G401.6 (cell line): Measurements from ENCODE around the gene MDN1.
"Not testable (repeated sequence)": the region's sequence is repeated elsewhere in the genome, so short reads cannot be mapped to it uniquely, and the experiment has no call there.

Experiments used
- FAIRE-seq: peaks from 2 replicates; lab custom pipeline; 2012; peaks lifted over from hg19 to GRCh38; lab: Jason Lieb, UNC

Gene MDN1

DNA sequence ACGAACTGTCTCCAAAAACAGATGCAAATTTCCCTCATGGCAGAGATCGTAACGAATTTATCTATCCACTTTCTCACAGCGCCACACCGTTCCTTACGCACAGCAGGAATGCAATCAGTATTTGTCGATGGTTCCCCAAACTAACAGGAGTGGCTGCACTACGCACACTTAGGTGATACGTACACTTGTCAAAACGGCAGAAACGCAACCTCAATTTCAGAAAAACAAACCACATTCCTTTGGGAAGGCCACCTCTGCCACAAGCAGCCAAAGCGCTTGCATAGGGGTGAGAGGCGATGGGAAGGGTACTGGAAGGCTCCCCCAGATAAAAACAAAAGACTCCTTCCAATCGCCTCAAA, 638 bp downstream of the MDN1 start:
- no peak for FAIRE-seq

DNA sequence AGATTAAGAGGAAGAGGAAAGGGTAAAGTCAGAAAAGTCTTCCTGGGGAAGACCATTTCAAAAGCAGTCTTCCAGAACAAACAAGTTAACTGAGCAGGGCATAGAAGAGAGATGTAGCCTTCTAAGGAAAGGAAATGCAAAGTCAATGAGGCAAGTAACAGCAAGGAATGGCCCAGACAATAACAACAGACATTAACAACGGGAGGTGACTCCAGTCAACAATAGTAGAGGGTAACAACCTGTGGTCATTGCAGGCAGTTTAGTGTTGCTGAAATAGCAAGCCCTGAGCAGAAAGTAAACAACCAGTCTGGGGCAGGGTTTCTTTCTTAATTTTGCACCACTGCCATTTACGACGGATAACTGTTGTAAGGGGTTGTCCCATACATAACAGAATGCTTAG, 2.1 kb downstream of the MDN1 start:
- FAIRE-seq, result no peak

DNA sequence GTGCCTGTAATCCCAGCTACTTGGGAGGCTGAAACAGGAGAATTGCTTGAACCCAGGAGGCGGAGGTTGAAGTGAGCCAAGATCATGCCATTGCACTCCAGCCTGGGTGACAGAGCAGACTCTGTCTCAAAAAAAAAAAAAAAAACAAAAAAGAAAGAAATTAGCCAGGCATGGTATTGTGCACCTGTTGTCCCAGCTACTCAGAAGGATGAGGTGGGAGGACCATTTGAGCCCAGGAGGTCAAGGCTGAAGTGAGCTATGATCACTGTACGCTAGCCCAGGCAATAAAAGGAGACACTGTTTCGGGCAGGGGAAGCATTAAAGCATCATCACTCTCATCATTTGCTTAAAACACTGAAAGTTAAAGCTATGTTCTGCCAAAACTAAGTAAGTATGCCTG, 6.2 kb downstream of the MDN1 start:
- not testable (repeated sequence) for FAIRE-seq

DNA sequence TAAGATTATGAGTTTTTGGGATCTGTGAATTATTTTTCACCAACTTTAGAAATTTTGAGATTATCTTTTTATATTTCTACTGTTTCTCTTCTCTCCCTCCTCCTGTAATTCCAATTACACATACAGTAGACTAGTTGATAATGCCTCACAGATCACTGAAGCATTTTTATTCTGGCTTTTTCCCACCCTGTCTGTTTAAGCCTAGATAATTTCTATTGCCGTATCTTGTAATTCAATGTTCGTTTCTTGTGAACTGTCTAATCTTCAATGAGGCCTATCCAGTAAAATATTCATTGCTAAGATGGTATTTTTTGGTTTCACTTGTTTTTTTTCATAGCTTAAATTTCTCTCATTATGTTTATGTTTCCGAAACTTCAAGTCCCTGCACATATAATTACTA, 12.0 kb downstream of the MDN1 start:
- no peak for FAIRE-seq

DNA sequence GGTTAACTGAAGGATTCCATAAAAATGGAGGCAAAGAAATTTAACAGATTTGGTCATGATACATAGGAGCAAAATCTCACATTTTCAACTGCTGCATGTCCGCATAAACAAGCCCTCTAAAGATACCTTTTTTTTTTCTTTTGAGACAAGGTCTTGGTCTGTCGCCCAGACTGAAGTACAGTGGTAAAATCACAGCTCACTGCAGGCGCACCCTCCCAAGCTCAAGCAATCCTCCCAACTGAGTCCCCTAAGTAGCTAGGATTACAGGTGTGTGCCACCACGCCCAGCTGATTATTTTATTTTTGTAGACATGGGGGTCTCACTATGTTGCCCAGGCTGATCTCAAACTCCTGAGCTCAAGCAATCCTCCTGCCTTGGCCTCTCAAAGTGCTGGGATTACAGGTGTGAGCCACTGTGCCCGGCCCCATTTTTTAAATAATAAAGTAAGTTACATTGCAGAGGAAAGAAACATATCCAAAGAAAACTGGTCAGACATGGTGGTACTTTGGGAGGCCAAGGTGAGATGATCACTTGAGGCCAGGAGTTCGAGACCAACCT, 13.7 kb downstream of the MDN1 start:
- no peak for FAIRE-seq

DNA sequence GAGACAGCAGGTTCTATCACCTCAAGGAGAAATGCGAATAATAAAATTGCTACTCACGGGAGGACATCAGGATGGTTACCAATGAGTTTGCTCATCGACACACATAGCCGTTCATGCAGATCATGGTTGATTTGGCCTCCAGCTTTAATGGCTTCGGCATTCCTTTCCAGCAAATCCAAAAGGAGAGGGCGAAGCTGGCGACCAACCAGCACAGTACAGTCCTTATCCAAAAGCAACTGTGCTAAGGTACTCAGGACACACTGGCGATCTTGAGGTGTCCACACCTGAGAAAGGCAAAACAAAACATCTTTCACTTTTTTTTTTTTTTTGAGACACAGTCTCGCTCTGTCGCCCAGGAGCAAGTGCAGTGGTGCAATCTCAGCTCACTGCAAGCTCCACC, 16.3 kb downstream of the MDN1 start:
- no peak for FAIRE-seq

DNA sequence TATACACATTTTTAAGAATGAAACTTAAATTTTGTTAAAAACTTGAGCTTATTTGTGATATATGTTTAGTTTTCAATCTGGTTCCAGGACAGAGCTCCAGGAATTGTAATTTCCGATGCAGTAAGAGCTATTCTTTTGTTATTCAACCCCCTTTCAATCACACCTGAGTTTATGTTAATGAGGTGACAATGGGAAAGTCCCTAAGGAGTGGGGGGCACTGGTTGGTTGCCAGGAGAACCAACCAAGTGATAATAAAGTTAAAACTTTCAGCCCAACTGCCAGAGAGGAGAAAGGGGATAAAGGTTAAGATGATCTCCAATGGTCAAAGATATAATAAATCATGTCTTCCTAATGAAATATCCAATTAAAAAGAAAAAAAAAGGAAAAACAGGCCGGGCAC, 19.8 kb downstream of the MDN1 start:
- FAIRE-seq, result no peak

DNA sequence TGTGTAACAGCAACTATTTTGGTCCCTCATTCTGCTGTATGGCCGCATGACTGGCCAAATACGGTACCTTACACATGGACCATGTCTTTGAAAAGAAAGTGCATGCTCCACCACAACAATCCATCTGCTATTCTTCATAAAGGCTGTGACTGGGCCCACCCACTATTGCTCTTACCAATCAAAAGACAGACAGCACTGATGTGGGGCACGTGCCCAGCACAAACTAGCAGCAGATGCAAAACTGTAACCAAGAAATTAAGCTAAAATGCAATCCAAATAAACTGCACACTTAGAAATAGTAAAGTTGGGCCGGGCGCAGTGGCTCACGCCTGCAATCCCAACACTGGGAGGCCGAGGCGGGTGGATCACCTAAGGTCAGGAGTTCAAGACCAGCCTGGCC, 20.5 kb downstream of the MDN1 start:
- FAIRE-seq, result no peak

DNA sequence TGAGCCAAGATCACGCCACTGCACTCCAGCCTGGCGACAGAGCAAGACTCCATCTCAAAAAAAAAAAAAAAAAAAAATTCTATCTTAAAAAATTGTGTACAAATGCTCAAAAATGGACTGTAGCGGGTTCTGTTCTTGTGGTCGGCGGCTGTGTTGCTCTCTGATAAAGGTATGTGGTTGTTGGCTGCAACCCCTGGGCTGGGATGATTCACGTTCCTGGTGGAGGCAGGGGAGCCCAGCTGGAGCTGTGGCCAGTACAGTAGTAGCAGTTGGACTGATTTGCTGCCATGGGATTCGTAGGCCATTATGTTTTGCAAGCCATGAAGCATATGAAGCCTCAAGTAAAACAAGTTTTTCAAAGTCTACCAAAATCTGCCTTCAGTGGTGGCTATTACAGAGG, 22.3 kb downstream of the MDN1 start:
- FAIRE-seq, result no peak

DNA sequence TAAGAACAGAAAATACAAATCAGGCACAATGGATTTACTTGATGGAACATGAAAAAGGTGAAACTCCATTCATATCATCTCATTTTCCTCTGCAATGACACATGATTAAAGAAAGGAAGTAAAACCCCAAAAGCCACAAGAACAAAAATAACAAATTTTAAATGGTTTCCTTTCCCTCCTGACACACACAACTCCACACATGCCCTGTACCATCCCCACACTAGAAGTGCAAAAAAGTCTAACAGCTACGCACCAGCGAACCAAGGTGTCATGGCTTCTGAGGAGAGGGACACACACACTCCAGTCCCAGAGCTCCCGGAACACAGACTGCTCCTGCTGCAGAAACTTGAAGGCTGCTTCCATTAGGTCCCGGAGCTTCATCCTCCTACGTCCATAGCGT, 25.3 kb downstream of the MDN1 start:
- no peak for FAIRE-seq

DNA sequence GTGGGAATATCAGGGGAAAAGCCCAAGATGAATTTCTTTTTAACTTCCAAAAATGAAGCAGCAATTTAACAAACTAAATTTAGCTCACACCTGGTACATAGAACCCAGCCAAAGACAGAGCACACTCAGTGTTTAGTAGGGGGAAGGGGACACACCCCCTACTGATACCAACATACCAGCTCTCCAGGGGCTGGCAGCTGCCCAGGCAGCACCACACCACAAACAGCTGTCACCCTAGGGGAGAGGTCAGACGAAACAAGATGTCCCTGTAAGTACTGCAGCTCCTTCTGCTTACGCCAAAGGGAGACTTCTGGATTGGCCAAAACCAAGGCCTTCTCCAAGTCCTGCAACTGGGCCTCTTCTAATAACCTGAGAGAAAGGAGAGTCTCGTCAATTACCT, 26.0 kb downstream of the MDN1 start:
- no peak for FAIRE-seq

DNA sequence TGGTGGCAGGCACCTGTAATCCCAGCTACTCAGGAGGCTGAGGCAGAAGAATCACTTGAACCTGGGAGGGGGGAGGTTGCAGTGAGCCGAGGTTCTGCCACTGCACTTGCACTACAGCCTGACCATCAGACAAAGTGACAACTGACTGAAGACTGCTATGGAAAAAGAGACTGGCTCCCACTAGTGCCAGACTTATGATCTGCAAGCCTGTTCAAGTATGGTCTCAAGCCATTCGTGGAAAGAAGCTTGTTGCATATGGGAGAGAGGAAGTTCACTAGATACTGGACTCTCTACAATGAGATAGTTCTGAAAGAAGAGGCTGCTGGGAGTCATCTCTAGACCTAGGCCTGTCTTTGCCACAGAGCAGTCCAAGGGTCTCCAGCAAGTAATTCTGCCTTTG, 26.7 kb downstream of the MDN1 start:
- peak; percentile 57 for FAIRE-seq

DNA sequence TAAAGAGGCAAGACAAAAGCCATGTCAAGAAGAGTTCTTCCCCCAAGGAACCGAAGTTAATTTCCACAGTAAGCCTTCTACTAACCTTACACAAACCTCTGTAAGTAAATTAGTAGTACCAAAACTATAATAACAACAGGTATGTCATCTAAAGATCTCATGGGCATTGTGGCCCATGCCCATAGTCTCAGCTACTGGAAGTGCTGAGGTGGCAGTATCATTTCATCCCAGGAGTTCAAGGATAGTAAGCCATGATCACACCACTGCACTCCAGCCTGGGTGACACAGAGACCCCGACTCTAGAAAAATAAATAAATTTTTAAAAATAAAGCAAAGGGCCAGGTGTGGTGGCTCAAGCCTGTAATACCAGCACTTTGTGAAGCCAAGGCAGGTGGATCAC, 29.2 kb downstream of the MDN1 start:
- no peak for FAIRE-seq

DNA sequence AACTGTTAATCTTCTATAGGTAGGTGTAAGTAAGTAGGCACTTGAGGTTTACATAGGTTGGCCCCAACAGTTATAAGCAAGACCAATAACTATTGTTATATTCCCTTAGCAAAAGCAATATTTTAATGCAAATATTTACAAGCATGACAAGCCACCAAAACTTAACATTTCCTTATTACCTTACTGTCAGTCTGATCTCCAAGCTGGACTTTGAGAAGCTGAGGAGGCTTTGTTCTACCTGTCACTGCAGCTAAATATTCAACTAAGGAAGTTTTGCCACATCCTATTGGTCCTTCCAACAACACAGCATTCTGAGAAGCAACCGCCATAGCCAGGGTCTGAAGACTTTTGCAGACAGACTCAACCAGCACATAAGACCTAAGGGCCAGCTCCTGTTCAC, 29.6 kb downstream of the MDN1 start:
- FAIRE-seq, result no peak

DNA sequence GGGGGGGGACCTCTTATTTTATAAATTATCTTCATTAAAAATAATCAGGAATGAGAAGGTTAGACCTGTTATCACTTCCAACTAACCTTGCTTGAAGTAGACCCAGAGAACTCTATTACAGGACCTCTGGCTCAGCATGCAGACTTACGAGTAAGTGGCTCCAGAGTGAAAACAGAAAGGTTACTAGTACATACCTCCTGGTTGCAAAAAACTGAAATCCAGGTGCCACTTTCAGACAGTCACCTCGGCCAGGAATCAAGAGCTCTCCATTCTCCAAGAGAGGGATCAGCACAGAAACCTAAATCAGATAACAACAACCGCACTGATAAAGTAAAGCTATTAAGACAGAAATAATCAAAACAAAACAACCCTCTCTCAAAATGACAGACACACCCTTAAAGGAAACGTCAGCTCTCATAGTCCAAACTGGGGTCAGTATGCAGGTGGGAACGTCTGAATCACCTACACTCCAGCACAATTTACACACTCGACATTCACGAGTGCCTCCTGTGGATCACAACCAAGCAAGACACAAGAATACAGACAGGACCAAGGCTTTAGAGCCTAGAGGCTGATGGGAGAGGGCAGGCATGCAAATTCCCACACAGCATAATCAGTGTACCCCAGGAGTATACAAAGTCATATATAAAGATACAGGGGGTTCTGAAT, 31.8 kb downstream of the MDN1 start:
- FAIRE-seq, result no peak

DNA sequence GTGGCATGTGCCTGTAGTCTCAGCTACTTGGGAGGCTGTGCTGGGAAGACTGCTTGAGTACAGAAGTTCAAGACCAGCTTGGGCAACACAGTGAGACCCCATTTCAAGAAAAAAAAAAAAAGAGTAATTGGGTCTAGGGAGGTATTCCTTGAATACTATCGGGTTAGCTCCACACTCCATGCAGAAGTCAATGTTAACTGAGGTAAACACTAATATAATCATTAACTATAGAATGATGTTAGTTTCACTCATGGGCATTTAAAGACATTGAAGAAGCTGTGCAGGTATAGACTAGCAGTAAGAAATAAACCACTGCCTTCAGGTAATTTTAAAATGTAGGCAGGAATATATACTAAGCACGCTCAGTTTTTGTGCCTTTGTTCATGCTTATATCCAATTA, 32.6 kb downstream of the MDN1 start:
- no peak for FAIRE-seq

DNA sequence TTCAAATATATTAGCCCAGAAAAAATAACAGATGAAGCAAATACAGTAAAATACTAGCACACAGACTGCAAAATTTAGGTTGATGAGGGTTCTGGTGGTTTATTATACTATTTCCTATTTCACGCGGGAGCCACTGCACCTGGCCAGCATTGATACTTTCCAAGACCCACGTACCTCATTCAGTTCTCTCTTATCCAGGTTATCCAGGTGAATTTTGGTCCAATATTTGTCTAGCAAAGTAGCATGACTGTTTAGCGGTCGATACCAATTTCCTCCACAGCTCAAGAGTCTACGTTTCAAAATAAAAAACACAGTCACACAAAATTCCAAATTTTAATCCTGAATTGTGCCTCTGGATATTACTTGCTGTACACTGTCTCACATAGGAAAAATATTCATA, 34.8 kb downstream of the MDN1 start:
- FAIRE-seq, result no peak

DNA sequence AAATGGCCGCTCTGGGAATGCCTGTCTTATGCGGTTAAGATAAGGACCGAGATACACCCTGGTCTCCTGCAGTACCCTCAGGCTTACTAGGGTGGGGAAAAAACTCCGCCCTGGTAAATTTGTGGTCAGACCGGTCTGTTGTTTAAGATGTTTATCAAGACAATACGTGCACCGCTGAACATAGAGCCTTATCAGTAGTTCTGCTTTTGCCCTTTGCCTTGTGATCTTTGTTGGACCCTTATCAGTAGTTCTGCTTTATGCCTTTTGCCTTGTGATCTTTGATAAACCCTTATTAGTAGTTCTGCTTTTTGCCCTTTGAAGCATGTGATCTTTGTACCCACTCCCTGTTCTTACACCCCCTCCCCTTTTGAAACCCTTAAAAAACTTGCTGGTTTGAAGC, 36.3 kb downstream of the MDN1 start:
- not testable (repeated sequence) for FAIRE-seq

DNA sequence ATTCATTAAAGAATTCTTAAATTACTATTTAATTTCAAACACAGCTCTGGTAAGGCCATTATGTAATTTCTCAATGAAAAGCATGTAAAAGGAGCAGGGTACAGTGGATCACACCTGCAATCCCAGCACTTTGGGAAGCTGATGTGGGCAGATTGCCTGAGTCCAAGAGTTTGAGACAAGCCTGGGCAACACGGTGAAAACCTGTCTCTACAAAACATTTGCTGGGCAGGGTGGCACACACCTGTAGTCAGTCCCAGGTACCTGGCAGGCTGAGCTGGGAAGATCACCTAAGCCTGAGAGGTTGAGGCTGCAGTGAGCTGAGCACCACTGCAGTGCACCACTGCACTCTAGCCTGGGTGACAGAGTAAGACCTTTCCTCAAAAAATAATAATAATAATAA, 37.4 kb downstream of the MDN1 start:
- no peak for FAIRE-seq

DNA sequence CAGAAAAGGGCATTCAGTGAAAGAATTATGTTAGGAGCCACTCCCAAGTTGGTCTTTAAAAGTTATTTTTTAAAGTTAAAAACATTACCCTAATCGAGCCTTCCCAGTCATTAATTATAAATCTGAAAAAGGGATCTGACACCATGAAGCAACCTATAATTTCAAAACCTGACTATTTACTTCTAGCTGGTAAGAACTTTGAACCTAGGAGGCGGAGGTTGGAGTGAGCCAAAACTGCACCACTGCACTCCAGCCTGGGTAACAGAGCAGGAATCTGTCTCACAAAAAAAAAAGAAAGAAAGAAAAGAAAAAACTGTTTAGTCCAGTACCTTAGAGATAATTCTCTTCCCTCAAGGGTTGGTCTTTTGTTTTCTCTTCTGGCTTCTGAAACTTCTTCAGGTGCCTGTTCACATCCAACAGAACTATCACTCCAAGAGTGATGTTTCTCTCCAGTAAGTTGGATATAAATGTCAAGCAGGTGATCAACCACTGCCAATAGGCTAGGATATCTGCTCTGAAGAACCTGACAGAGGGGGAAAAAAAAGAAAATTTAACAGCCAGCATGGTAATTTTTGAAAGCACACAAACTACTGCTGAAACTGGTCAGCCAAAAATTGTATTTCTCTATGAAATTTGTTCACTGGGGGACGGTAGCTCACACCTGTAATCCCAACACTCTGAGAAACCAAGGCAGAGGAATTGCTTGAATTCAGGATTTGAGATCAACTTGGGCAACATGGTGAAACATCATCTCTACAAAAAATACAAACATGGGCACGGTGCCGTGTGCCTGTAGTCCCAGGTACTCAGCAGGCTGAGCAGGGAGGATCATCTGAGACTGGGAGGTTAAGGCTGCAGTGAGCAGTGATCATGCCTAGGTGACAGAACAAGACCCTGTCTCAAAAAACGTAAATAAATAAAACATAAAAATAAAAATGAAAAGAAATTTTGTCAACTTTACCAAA, 38.2 kb downstream of the MDN1 start:
- no peak for FAIRE-seq

DNA sequence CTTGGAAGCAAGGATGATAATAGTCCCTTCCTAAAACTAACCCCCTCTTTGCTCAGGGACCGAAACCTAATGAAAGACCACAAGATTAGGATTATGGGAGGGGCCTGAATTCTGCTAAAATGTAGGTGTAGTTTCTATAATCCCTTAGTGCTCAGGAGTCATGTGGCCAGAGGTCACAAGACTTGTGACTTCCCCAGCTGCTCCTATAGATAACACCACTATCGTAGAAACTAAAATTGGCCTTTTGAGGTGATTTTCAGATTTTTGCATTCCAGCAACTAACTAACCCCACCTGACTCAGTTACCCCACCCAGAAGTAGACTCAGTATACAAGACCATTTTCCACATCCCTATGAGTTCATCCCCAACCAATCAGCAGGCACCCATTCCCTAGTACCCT, 42.1 kb downstream of the MDN1 start:
- no peak for FAIRE-seq

DNA sequence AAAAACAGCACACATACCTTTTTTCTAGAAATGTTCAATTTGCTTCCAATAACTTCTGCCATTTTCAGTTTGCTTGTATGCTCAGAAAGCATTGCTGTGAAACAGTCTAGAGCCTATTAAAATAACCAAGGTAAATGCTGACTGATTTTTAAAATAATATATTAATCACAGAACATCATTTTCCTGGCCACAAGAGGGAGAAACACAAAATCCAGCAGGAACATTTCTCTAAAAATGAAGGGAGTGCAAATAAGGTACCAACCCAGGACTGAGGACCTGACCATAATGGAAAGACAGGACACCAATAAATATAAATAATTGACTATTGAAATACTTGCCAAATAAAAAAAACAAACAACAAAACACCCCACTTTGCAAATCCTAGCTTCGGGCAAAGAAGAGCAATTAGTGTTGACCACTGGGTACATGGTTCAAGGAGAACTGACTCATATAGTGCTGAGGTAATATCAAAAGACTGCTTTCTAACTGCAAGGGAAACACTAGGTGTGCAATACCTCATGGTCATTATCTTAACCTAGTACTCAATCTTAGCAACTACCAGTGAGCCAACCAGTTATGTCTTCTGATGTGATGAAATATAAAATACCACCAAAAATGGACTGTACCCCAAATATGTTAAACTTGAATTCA, 42.9 kb downstream of the MDN1 start:
- FAIRE-seq, result no peak

DNA sequence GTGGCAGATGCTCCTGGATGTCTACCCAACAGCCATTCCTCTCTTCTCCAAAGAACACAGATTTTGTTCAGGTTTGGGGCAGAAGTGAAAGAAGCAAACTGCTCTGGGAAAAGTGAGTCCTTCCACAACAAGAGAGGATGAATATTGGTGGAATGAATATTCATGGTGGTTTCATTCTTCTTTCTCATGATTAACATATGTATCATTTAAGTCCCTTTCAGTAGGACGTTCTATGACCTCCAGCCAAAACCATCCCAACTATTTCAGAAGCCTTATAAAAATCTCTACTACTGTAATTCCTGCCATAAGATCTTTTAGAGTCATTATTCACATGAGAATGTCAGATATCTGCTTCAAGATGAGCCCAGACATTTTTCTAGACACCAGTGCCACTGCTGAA, 44.4 kb downstream of the MDN1 start:
- no peak for FAIRE-seq
